Transverse colon (tissue), 4 donors: Measurements from ENCODE around the gene NCKAP5L. TPM values are rescaled to one million over a fixed set of nuclear protein-coding genes. Genes with fewer than 3 reads are reported as not detected.
"Not testable (repeated sequence)": the region's sequence is repeated elsewhere in the genome, so short reads cannot be mapped to it uniquely, and the experiment has no call there.

ENCODE experiments used
- DNase-seq: peaks from one replicate; pipeline ENCODE4 v3.0.0-alpha.2; 2019
- H3K27ac ChIP-seq, 4 donors: fragments of 200-600 bp; sonication (generic); 2 replicates each; pipeline ENCODE4 v1.5.1; 2016 to 2018; ENCODE audit warnings: inconsistent platforms in 4 of 4
- H3K27me3 ChIP-seq: fragments of 200-600 bp; sonication (generic); 2 replicates; pipeline ENCODE4 v1.5.1; 2017; ENCODE audit warnings: inconsistent platforms
- H3K36me3 ChIP-seq, 4 donors: fragments of 200-600 bp; sonication (generic); 2 replicates each; pipeline ENCODE4 v1.5.1; 2017 to 2019; ENCODE audit warnings: inconsistent platforms in 4 of 4
- H3K4me1 ChIP-seq, 4 donors: fragments of 200-600 bp; sonication (generic); 2 replicates each; pipeline ENCODE4 v1.5.1; 2017 to 2020; ENCODE audit warnings: inconsistent platforms in 4 of 4
- H3K4me3 ChIP-seq, 4 donors: fragments of 200-600 bp; sonication (generic); 1 replicate in 1 of 4; 2 replicates in 3 of 4; pipeline versions ENCODE4 v1.5.1 to v1.6.1; 2017 to 2019; ENCODE audit warnings: inconsistent platforms in 4 of 4
- H3K9me3 ChIP-seq, 2 donors: fragments of 200-600 bp; sonication (generic); 2 replicates each; pipeline ENCODE4 v1.5.1; 2017 to 2019; ENCODE audit warnings: inconsistent platforms in 2 of 2
- CTCF ChIP-seq, 5 experiments: fragments of 200-600 bp in 3 of 5; fragments of 450-650 bp in 2 of 5; sonication (generic) in 3 of 5; IDR thresholded peaks; 1 replicate in 2 of 5; 2 replicates in 3 of 5; pipeline ENCODE4 v1.5.1; 2016 to 2017; ENCODE audit warnings: antibody characterized with exemption in 5 of 5, inconsistent platforms in 3 of 5, mild to moderate bottlenecking in 2 of 5, moderate library complexity in 1 of 5
- EP300 ChIP-seq: sonication (generic); formaldehyde crosslinking; IDR thresholded peaks from one replicate; pipeline ENCODE4 v1.6.1; 2017; ENCODE audit warnings: antibody characterized with exemption, low read depth
- POLR2A ChIP-seq: fragments of 450-650 bp; IDR thresholded peaks from one replicate; pipeline ENCODE4 v1.6.1; 2016; ENCODE audit warnings: antibody characterized with exemption, mild to moderate bottlenecking, moderate library complexity
- POLR2AphosphoS5 ChIP-seq, 3 donors: sonication (generic); formaldehyde crosslinking; IDR thresholded peaks; one replicate each; pipeline ENCODE4 v1.6.1; 2016; ENCODE audit warnings: antibody characterized with exemption in 3 of 3
- WGBS, 2 donors: methylation state at CpG; one replicate each; pipeline ENCODE4 v1.1.5; 2018; ENCODE audit warnings: low coverage in 1 of 2; 5-methylcytosine and 5-hydroxymethylcytosine counted together
- in situ Hi-C, 4 donors: fragments of 200-750 bp; cut with MboI; loops; one replicate each; pipeline versions ENCODE4 v1.15.0 to v1.15.1; 2017; ENCODE audit warnings: low sequenced_read_pairs in 3 of 4, low pct_ligation_motif_present in 1 of 4, low pct_unique_long_range_greater_than_20kb in 1 of 4
- intact Hi-C: fragments of 100-400 bp; cut with DNase I; formaldehyde crosslinking; loops from one replicate; pipeline ENCODE4 v1.15.1; 2023; ENCODE audit warnings: low total_unique reads
- total RNA-seq, 4 donors: library from RNA; depleted of rRNA; stranded (reverse); fragments of >200 nt; gene quantifications; one replicate each; pipeline ENCODE4 v1.1.0, GENCODE V29; 2016

The NCKAP5L gene
- total RNA-seq, 4 donors from 2014 or later = 3.4 to 5.1 (median 4.2) TPM

- Histone ChIP-seq H3K9me3 (no peaks in the 10 kb centered on the region), H3K27me3 (no peaks in the 10 kb centered on the region)
- WGBS, 2 donors = 12 to 14% methylated on average over 6 to 7 of the region's 7 CpGs
These were observed 51.8 kb downstream of the NCKAP5L start for GRCh38 chr12:49776413-49776812.

GRCh38 chr12:49773102-49773501, 55.1 kb downstream of the NCKAP5L start:
- H3K9me3 ChIP-seq, H3K36me3 ChIP-seq, H3K4me3 ChIP-seq, intact Hi-C loops, DNase-seq, H3K27me3 ChIP-seq, H3K4me1 ChIP-seq, H3K27ac ChIP-seq: not testable (repeated sequence)
- 87% methylated on average over 6 to 7 of the region's 7 CpGs for WGBS, 2 donors
- in situ Hi-C loops = loop anchor here in 1 of 4 donors (10.0 kb wide), 1 partner anchor 62 kb away; no protein-coding TSS in a partner anchor

More at GRCh38 chr12:49776413-49776812, 51.8 kb downstream of the NCKAP5L start:
- peak; percentile 59 for DNase-seq
- Histone ChIP-seq H3K27ac (no peak overlapping the region), H3K4me3 (no peak overlapping the region), H3K36me3 (no peaks in the 10 kb centered on the region), H3K4me1 (peaks cover 0 to 5% (median 0%) of the 10 kb centered on the region in 4 donors)
- TF ChIP-seq POLR2AphosphoS5 (IDR thresholded peaks at IDR 0.05) (no peak), EP300 (no peak), POLR2A (no peak), CTCF (IDR thresholded peaks at IDR 0.05) (peak; percentile 63 to 74 (median 69))
- in situ Hi-C loops (loop anchor here in 2 of 4 donors (5.0 to 10.0 kb wide), 2 partner anchors 56 to 58 kb away; no protein-coding TSS in a partner anchor), intact Hi-C loops (no loop called here)

- in situ Hi-C loops (no loop called here), intact Hi-C loops (no loop called here)
- Histone ChIP-seq H3K9me3 (no peaks in the 10 kb centered on the region), H3K4me3 (no peak overlapping the region), H3K27me3 (no peaks in the 10 kb centered on the region), H3K27ac (no peak overlapping the region), H3K4me1 (no peaks in the 10 kb centered on the region), H3K36me3 (peaks cover 0 to 22% (median 7%) of the 10 kb centered on the region in 4 donors)
- TF ChIP-seq POLR2A = no peak
- no peak for TF ChIP-seq CTCF (IDR thresholded peaks at IDR 0.05)
- no peak for TF ChIP-seq EP300
- TF ChIP-seq POLR2AphosphoS5 (IDR thresholded peaks at IDR 0.05) = no peak
- WGBS, 2 donors = 49 to 63% methylated on average over 1 to 4 of the region's 4 CpGs
- no peak for DNase-seq
These were observed 60.9 kb downstream of the NCKAP5L start for GRCh38 chr12:49767333-49767732.

DNA sequence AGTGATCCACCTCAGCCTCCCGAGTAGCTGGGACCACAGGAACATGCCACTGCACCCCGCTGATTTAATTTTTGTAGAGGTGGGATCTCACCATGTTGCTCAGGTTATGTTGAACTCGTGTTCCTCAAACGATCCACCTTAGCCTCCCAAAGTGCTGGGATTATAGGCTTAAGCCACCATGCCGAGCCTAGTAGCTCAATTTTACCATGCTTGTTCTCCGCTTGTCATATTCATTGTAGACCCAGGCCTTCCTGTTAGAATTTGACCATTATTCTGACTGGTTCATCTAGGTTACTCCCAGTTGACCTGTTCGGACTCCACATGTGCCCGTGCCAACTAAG, 62.1 kb downstream of the NCKAP5L start:
- Histone ChIP-seq H3K36me3 (peaks cover 0 to 35% (median 13%) of the 10 kb centered on the region in 4 donors), H3K4me3 (no peak overlapping the region), H3K27me3 (no peaks in the 10 kb centered on the region), H3K27ac (no peak overlapping the region), H3K9me3 (no peaks in the 10 kb centered on the region), H3K4me1 (no peaks in the 10 kb centered on the region)
- intact Hi-C loops (no loop called here), in situ Hi-C loops (no loop called here)
- no peak for DNase-seq
- no peak for TF ChIP-seq CTCF (IDR thresholded peaks at IDR 0.05)
- no peak for TF ChIP-seq POLR2AphosphoS5 (IDR thresholded peaks at IDR 0.05)
- TF ChIP-seq EP300 = no peak
- no peak for TF ChIP-seq POLR2A
- WGBS, 2 donors = 86 to 88% methylated on average over 4 to 8 of the region's 8 CpGs

GRCh38 chr12:49764126-49764525, 64.1 kb downstream of the NCKAP5L start:
- H3K27ac ChIP-seq = no peak overlapping the region
- WGBS, 2 donors = 80 to 83% methylated on average over 1 to 3 of the region's 3 CpGs
- intact Hi-C loops (loop anchor here (5.0 kb wide), 1 partner anchor 78 kb away; the partner anchor contains the start of gene BCDIN3D), in situ Hi-C loops (no loop called here)
- H3K9me3 ChIP-seq = no peaks in the 10 kb centered on the region
- DNase-seq = no peak
- H3K27me3 ChIP-seq = no peaks in the 10 kb centered on the region
- no peaks in the 10 kb centered on the region for H3K4me1 ChIP-seq
- TF ChIP-seq POLR2AphosphoS5 (IDR thresholded peaks at IDR 0.05) = no peak
- TF ChIP-seq EP300 = no peak
- TF ChIP-seq CTCF (IDR thresholded peaks at IDR 0.05) = no peak
- no peak for TF ChIP-seq POLR2A
- no peak overlapping the region for H3K4me3 ChIP-seq
- peaks cover 0 to 55% (median 23%) of the 10 kb centered on the region in 4 donors for H3K36me3 ChIP-seq
